AG04450 (cell line): ENCODE measurements around the gene FOXJ3. TPM values are rescaled to one million over a fixed set of nuclear protein-coding genes. Genes with fewer than 3 reads are reported as not detected.

Source experiments
- CTCF ChIA-PET: fragments of 300-600, 350-600 bp; formaldehyde crosslinking; extraction: SDS; loops from one replicate; lab custom pipeline; 2022; ENCODE audit warnings: antibody characterized with exemption, inconsistent platforms; lab: Charles Lee
- POLR2A ChIA-PET: fragments of 350-600 bp; formaldehyde crosslinking; extraction: SDS; loops from one replicate; lab custom pipeline; 2021; ENCODE audit warnings: antibody characterized with exemption, inconsistent platforms; lab: Yijun Ruan, JAX
- DNase-seq: peaks from one replicate; pipeline ENCODE4 v3.0.0-alpha.2; 2011; ENCODE audit warnings: low read depth, low spot score
- H3K27ac ChIP-seq: one replicate; pipeline ENCODE4 v1.5.1; 2012; ENCODE audit warnings: low read depth, low read length, control low read depth
- H3K27me3 ChIP-seq: one replicate; pipeline ENCODE4 v1.6.0; 2012; ENCODE audit warnings: low read length; ENCODE audit not compliant: control insufficient read depth, insufficient read depth
- H3K4me3 ChIP-seq: 2 replicates; pipeline ENCODE4 v1.5.1; 2011; ENCODE audit warnings: mild to moderate bottlenecking, low read depth, low read length, control low read depth
- H3K9me3 ChIP-seq: 2 replicates; pipeline ENCODE4 v1.5.1; 2012; ENCODE audit warnings: low read length; ENCODE audit not compliant: control insufficient read depth, insufficient read depth
- polyA plus RNA-seq: library from polyadenylated mRNA; depleted of rRNA; stranded (reverse); fragments of >200 nt; gene quantifications from 2 replicates; pipeline ENCODE4 v1.2.3, GENCODE V29; 2011
- TF ChIP-seq, protein P1 (sequence below): IDR thresholded peaks from 2 replicates; pipeline ENCODE4 v1.5.1; 2011; ENCODE audit warnings: low read depth, low read length, control low read depth, inconsistent platforms

Gene FOXJ3
- polyA plus RNA-seq, 1 experiment: 36.2 TPM

DNA sequence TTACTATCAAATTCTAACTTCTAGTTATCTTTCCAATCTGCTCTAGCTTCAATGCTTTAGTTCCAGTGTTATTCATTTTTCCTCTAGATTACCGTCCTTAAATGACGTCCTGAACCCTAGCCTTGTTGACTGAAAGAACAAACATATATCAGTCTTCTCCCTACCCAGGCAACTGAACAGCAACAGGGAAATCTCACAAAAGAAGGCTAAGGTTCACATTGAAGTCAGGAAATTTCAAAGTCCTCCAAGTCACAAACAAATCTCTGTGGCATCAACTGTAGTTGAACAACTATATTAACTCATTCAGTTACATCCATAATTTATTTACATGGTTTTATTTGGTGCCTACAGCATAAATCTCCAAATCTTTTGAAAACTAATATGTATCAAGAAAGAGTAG lies 19.5 kb downstream of the FOXJ3 start:
- CTCF ChIA-PET: interaction anchor here (1.2 to 1.5 kb wide), 2 partner anchors 138 to 142 kb away, joined by 3 to 11 read pairs; no protein-coding TSS in a partner anchor
- H3K27ac ChIP-seq: no peak overlapping the region
- H3K4me3 ChIP-seq: no peak overlapping the region
- DNase-seq: no peak
- no peaks in the 10 kb centered on the region for H3K27me3 ChIP-seq
- TF ChIP-seq, protein P1, sequence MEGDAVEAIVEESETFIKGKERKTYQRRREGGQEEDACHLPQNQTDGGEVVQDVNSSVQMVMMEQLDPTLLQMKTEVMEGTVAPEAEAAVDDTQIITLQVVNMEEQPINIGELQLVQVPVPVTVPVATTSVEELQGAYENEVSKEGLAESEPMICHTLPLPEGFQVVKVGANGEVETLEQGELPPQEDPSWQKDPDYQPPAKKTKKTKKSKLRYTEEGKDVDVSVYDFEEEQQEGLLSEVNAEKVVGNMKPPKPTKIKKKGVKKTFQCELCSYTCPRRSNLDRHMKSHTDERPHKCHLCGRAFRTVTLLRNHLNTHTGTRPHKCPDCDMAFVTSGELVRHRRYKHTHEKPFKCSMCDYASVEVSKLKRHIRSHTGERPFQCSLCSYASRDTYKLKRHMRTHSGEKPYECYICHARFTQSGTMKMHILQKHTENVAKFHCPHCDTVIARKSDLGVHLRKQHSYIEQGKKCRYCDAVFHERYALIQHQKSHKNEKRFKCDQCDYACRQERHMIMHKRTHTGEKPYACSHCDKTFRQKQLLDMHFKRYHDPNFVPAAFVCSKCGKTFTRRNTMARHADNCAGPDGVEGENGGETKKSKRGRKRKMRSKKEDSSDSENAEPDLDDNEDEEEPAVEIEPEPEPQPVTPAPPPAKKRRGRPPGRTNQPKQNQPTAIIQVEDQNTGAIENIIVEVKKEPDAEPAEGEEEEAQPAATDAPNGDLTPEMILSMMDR: no peak
- POLR2A ChIA-PET: no interaction called here
- no peaks in the 10 kb centered on the region for H3K9me3 ChIP-seq

DNA sequence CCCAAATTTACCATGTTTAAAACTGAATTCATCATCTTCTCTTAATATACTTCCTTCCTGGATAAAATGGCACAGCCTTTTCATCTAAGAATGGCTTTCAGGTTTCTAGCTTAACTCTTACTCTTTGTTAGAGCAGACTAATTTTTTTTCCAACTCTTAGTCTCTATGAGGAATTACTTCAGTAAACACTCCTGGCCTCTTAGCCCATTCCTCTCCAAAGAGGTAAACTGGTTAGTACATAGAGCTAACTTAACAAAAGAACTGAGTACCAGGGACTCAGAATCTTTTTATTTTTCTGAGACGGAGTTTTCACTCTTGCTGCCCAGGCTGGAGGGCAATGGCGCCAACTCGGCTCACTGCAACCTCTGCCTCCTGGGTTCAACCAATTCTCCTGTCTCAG lies 21.1 kb downstream of the FOXJ3 start:
- Histone ChIP-seq H3K9me3 (no peaks in the 10 kb centered on the region), H3K27ac (no peak overlapping the region), H3K4me3 (no peak overlapping the region), H3K27me3 (no peaks in the 10 kb centered on the region)
- ChIA-PET POLR2A (no interaction called here), CTCF (interaction anchor here (0.7 to 1.3 kb wide), 3 partner anchors 18 to 141 kb away, joined by 3 to 6 read pairs (median 4); no protein-coding TSS in a partner anchor)
- no peak for DNase-seq
- TF ChIP-seq, protein P1: no peak

DNA sequence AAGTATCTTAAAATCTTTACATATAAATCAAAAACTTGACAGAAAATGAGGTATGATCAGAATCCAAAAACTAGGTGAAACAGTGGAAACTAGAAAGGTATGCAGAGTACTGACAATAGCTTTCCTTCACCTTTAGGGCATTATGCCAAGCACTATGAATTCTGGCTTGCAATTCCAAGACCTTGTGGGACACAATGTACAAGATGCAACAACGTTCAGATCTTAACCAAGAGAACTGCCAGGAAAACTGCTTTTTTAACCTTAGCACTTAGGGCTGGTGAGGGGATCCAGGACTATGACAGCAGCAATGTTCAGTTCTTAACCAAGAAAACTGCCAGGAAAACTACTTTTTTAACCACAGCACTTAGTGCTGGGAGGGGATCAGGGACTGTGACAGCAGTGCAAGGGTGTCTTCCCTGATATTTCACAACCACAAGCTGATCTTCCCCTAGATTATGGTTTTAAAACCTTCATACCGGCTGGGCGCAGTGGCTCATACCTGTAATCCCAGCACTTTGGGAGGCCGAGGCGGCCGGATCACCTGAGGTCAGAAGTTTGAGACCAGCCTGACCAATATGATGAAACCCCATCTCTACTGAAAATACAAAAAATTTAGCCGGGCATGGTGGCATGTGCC lies 22.3 kb downstream of the FOXJ3 start:
- no peak for DNase-seq
- Histone ChIP-seq H3K27me3 (no peaks in the 10 kb centered on the region), H3K27ac (no peak overlapping the region), H3K4me3 (no peak overlapping the region), H3K9me3 (no peaks in the 10 kb centered on the region)
- CTCF ChIA-PET: interaction anchor here (1.3 kb wide), 1 partner anchor 139 kb away, joined by 6 read pairs; no protein-coding TSS in a partner anchor
- TF ChIP-seq, protein P1: no peak
- POLR2A ChIA-PET: no interaction called here

DNA sequence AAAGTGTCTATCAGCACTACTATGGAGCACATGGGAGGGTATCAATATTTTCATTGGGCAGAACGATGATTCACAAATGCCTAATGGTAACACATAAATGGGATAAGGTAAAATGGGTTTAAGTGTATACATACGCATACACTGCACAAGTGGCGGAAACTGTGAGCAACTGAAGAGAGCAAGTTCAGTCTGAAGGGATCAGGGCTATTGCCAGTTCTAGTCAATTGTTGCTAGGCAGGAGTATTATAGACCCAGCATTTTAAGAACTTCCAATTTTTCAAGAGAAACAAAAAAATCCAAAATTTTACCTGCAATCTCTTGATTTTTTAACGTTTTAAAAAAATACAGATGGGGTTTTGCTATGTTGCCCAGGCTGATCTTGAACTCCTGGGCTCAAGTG lies 23.1 kb downstream of the FOXJ3 start:
- ChIA-PET CTCF (interaction anchor here (1.1 kb wide), 1 partner anchor 139 kb away, joined by 4 read pairs; no protein-coding TSS in a partner anchor), POLR2A (no interaction called here)
- no peaks in the 10 kb centered on the region for H3K27me3 ChIP-seq
- no peak for DNase-seq
- H3K9me3 ChIP-seq: no peaks in the 10 kb centered on the region
- no peak overlapping the region for H3K27ac ChIP-seq
- TF ChIP-seq, protein P1: no peak
- no peak overlapping the region for H3K4me3 ChIP-seq

DNA sequence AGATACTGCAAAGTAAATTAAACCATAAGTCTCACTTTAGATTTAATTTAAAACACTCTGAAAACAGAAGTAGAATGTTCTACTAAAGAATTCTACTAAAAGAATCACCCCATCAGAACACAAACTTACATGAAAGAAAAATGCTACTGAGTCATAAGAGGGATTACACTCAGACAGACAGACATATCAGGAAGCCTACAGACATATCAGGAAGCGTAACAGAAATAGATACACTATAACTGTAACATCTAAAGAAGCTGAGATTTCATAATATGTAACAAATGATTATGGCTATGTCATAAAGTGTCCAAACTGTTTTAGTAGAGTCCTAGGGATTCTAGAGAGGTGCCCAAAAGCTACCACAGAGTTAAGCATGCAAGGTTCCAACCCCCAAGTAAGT lies 23.9 kb downstream of the FOXJ3 start:
- TF ChIP-seq, protein P1: no peak
- H3K4me3 ChIP-seq: no peak overlapping the region
- no peak overlapping the region for H3K27ac ChIP-seq
- ChIA-PET CTCF (interaction anchor here (1.1 kb wide), 1 partner anchor 138 kb away, joined by 4 read pairs; no protein-coding TSS in a partner anchor), POLR2A (no interaction called here)
- H3K27me3 ChIP-seq: no peaks in the 10 kb centered on the region
- no peaks in the 10 kb centered on the region for H3K9me3 ChIP-seq
- DNase-seq: no peak
